SH-SY5Y (cell line): ENCODE data around the gene ABCC4.
A peak's percentile ranks its signal among the peaks of the same experiment; 100 is the strongest.

Experiments used
- GATA2 ChIP-seq: IDR thresholded peaks from 2 replicates; pipeline ENCODE4 v1.6.1; 2011; ENCODE audit warnings: mild to moderate bottlenecking, low read depth, low read length
- GATA3 ChIP-seq: IDR thresholded peaks from 2 replicates; pipeline ENCODE4 v1.6.1; 2011; ENCODE audit warnings: low read depth, mild to moderate bottlenecking, low read length, moderate library complexity

The ABCC4 gene

GRCh38 chr13:95120650-95121049 is 180.6 kb downstream of the ABCC4 start:
- no peak for TF ChIP-seq GATA3
- no peak for TF ChIP-seq GATA2

- TF ChIP-seq GATA2 (no peak), GATA3 (no peak)
These were observed 182.5 kb downstream of the ABCC4 start for GRCh38 chr13:95118541-95119324.

- no peak for TF ChIP-seq GATA3
- TF ChIP-seq GATA2: no peak
These were observed 184.2 kb downstream of the ABCC4 start for GRCh38 chr13:95117092-95117491.

- TF ChIP-seq GATA2 (no peak), GATA3 (no peak)
These were observed 185.7 kb downstream of the ABCC4 start for GRCh38 chr13:95115525-95115924.

GRCh38 chr13:95113601-95114000 is 187.7 kb downstream of the ABCC4 start:
- no peak for TF ChIP-seq GATA3
- TF ChIP-seq GATA2: no peak

- TF ChIP-seq GATA2 (no peak), GATA3 (no peak)
These were observed 188.4 kb downstream of the ABCC4 start for GRCh38 chr13:95112883-95113282.

DNA sequence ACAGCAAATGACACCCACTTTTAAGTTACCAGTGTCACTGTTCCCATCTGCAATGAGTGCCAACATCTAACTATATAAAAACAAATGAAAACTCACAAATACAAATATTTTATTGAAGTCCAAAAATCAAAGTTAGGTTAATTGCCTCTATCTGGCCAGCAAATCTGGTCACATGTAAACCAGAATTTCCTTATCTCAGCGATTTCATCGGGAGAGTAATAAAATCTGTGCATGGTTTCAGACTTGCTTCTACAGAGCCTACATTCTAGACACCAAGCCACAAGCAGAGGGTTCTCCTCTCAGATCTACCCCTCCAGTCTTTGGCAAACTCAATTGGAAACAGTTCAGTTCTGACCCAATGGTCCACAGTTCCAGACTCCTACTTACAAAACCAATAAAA is 189.6 kb downstream of the ABCC4 start:
- TF ChIP-seq GATA2 (peak; percentile 57; the same call in 1 of the 2 replicates), GATA3 (peak; percentile 60)

GRCh38 chr13:95106562-95106961 is 194.7 kb downstream of the ABCC4 start:
- TF ChIP-seq GATA2 (no peak), GATA3 (no peak)

- TF ChIP-seq GATA2 (no peak), GATA3 (no peak)
These were observed 200.5 kb downstream of the ABCC4 start for GRCh38 chr13:95100525-95101433.

- TF ChIP-seq GATA2: no peak
- no peak for TF ChIP-seq GATA3
These were observed 201.7 kb downstream of the ABCC4 start for GRCh38 chr13:95099541-95099940.

- TF ChIP-seq GATA3 (no peak), GATA2 (no peak)
These were observed 202.3 kb downstream of the ABCC4 start for GRCh38 chr13:95098916-95099315.

DNA sequence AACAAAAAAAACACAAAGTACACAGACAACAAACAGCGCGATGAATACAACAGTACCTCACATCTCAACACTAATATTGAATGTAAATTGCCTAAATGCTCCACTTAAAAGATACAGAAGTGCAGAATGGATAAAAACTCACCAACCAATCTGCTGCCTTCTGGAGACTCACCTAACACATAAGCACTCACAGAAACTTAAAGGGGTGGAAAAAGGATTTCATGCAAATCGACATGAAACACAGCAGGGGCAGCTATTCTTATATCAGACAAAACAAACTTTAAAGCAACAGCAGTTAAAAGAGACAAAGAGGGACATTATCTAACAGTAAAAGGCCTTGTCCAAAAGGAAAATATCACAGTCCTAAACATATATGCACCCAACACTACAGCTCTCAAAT is 209.5 kb downstream of the ABCC4 start:
- TF ChIP-seq GATA3: no peak
- TF ChIP-seq GATA2: no peak

DNA sequence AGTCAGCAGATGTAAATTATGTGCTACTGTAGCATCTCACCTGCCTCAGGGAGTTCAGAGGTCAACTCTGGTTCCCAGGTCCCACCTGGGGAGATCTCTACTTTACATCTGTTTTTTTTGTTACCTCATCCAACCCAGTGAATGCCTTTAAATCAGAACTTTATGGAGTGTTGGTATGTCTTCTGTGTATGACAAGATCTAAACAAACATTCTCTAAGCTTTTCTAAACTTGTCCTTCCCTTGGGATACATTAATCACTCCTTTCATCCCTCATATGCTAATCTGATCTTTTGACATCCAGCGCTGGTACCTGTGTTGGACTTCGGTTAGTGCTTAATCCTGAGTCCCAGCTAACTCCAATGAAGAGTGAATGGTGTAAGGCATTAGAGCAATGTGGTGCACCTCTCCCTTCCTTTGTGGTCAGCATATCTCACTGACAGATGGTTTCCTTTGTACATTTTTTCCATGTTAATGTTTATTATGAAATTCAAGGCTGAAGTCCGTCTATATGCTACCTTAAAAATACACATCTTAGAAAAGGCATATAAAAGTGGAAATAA is 213.4 kb downstream of the ABCC4 start:
- TF ChIP-seq GATA2 (no peak), GATA3 (no peak)

DNA sequence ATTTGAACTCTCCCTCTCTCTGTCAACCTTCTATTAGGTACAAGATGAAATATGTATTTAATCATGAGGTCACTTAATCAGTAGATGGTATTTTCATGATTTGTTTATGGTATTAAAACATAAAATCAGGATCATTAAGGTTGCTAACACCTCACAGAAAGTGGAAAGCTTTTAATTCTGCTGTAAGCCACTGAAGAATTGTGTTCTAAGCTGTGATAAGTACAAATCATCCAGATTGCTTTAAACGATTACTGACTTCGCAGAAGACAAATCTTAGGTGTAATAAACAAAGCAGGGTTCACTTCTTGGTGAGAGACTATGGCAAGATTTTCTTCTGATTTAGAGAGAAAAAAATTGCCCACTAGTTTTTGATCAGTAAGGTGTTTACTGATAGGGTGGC is 214.5 kb downstream of the ABCC4 start:
- TF ChIP-seq GATA3: no peak
